GM12864 (cell line): ENCODE measurements around the gene ADAT1.

ENCODE experiments used
- DNase-seq: peaks from one replicate; pipeline ENCODE4 v3.0.0-alpha.2; 2011; ENCODE audit warnings: low read depth
- H3K4me3 ChIP-seq: 2 replicates; pipeline ENCODE4 v1.5.1; 2011; ENCODE audit warnings: mild to moderate bottlenecking, low read depth, low read length, control low read depth
- CTCF ChIP-seq: IDR thresholded peaks from 2 replicates; pipeline ENCODE4 v1.5.1; 2011; ENCODE audit warnings: low read depth, mild to moderate bottlenecking, moderate library complexity, low read length, control low read depth, inconsistent platforms; ENCODE audit errors: missing control alignments

Gene ADAT1

GRCh38 chr16:75589306-75589705 lies 33.8 kb downstream of the ADAT1 start:
- no peak for TF ChIP-seq CTCF
- H3K4me3 ChIP-seq = no peak overlapping the region
- DNase-seq = no peak

- TF ChIP-seq CTCF = no peak
- no peak overlapping the region for H3K4me3 ChIP-seq
- no peak for DNase-seq
Measured at GRCh38 chr16:75588716-75589115, 34.4 kb downstream of the ADAT1 start.

GRCh38 chr16:75584108-75584507 lies 39.0 kb downstream of the ADAT1 start:
- no peak for TF ChIP-seq CTCF
- H3K4me3 ChIP-seq = no peak overlapping the region
- DNase-seq = peak; percentile 46

GRCh38 chr16:75579281-75579834 lies 43.7 kb downstream of the ADAT1 start:
- DNase-seq = peak; percentile 40
- TF ChIP-seq CTCF = no peak

GRCh38 chr16:75578725-75579124 lies 44.4 kb downstream of the ADAT1 start:
- TF ChIP-seq CTCF = no peak
- no peak for DNase-seq
- H3K4me3 ChIP-seq = no peak overlapping the region

More at GRCh38 chr16:75579281-75579834, 43.7 kb downstream of the ADAT1 start:
- no peak overlapping the region for H3K4me3 ChIP-seq

GRCh38 chr16:75578212-75578611 lies 44.9 kb downstream of the ADAT1 start:
- H3K4me3 ChIP-seq = no peak overlapping the region
- no peak for DNase-seq
- no peak for TF ChIP-seq CTCF

GRCh38 chr16:75576384-75576811 lies 46.7 kb downstream of the ADAT1 start:
- peak; percentile 34 for DNase-seq
- H3K4me3 ChIP-seq = no peak overlapping the region

More at GRCh38 chr16:75576384-75576811, 46.7 kb downstream of the ADAT1 start:
- no peak for TF ChIP-seq CTCF
